OCI-M2 (cell line): ENCODE results near the gene P4HTM.

Experiments
- DNase-seq: peaks from one replicate; lab custom pipeline; 2025; ENCODE audit not compliant: unreplicated experiment; lab: John Stamatoyannopoulos, UW

Gene P4HTM

GRCh38 chr3:49021813-49022687 is 32.0 kb downstream of the P4HTM start, which contains the start of gene NDUFAF3:
Gene NDUFAF3, plus strand, starts transcription at chr3:49022121. Its CDS starts 24 bp downstream, at chr3:49022145.
- DNase-seq: no peak

- DNase-seq: no peak
These were observed 32.7 kb downstream of the P4HTM start for GRCh38 chr3:49022688-49023171.

GRCh38 chr3:49023775-49024174 is 33.7 kb downstream of the P4HTM start:
- no peak for DNase-seq

GRCh38 chr3:49024449-49024848 is 34.4 kb downstream of the P4HTM start:
- no peak for DNase-seq

- DNase-seq: peak; percentile 41
These were observed 35.2 kb downstream of the P4HTM start for GRCh38 chr3:49025005-49025792.

GRCh38 chr3:49025793-49026520 is 35.9 kb downstream of the P4HTM start:
- DNase-seq: no peak

GRCh38 chr3:49026536-49026935 is 36.5 kb downstream of the P4HTM start:
- no peak for DNase-seq

GRCh38 chr3:49027634-49028033 is 37.6 kb downstream of the P4HTM start:
- DNase-seq: no peak

- no peak for DNase-seq
These were observed 38.2 kb downstream of the P4HTM start for GRCh38 chr3:49028298-49028672.

GRCh38 chr3:49028673-49029562 is 38.9 kb downstream of the P4HTM start, which contains the start of gene IMPDH2:
Gene IMPDH2, minus strand, starts transcription at chr3:49029398. Its CDS starts 48 bp downstream, at chr3:49029350.
- peak; percentile 60 for DNase-seq

GRCh38 chr3:49029563-49029884 is 39.5 kb downstream of the P4HTM start:
- no peak for DNase-seq

GRCh38 chr3:49030321-49030720 is 40.3 kb downstream of the P4HTM start:
- no peak for DNase-seq

GRCh38 chr3:49032646-49033304 is 42.7 kb downstream of the P4HTM start:
- DNase-seq: no peak

- no peak for DNase-seq
These were observed 44.6 kb downstream of the P4HTM start for GRCh38 chr3:49034650-49035049.

GRCh38 chr3:49035281-49035680 is 45.2 kb downstream of the P4HTM start:
- no peak for DNase-seq

- DNase-seq: no peak
These were observed 63.5 kb downstream of the P4HTM start for GRCh38 chr3:49053543-49053942.

- no peak for DNase-seq
These were observed 64.4 kb downstream of the P4HTM start for GRCh38 chr3:49054344-49054862.
